Mesenchymal stem cell (in vitro differentiated cells and primary cell): Measurements from ENCODE around the gene YTHDC1.
A peak's percentile ranks its signal among the peaks of the same experiment; 100 is the strongest.

Experiments used
- DNase-seq: peaks from one replicate; pipeline ENCODE4 v3.0.0-alpha.2; 2013
- H2AFZ ChIP-seq: one replicate; pipeline ENCODE4 v1.6.1; 2013; ENCODE audit warnings: low read depth, mild to moderate bottlenecking, control low read depth, inconsistent platforms, low read length, moderate library complexity
- H2AK5ac ChIP-seq: 2 replicates; pipeline ENCODE4 v1.6.1; 2013; ENCODE audit warnings: low read length, moderate library complexity, mild to moderate bottlenecking, inconsistent platforms; ENCODE audit not compliant: severe bottlenecking
- H2BK120ac ChIP-seq: one replicate; pipeline ENCODE4 v1.6.1; 2013; ENCODE audit warnings: low read depth, mild to moderate bottlenecking, inconsistent platforms, low read length, moderate library complexity
- H2BK12ac ChIP-seq, 2 experiments: one replicate each; pipeline ENCODE4 v1.6.1; 2013; ENCODE audit warnings: inconsistent platforms in 2 of 2, low read length in 2 of 2, mild to moderate bottlenecking in 2 of 2, moderate library complexity in 2 of 2, control low read depth in 1 of 2
- H2BK15ac ChIP-seq: one replicate; pipeline ENCODE4 v1.6.1; 2013; ENCODE audit warnings: mild to moderate bottlenecking, low read depth, inconsistent platforms; ENCODE audit not compliant: poor library complexity, severe bottlenecking
- H2BK5ac ChIP-seq: 2 replicates; pipeline ENCODE4 v1.6.1; 2013; ENCODE audit warnings: low read depth, mild to moderate bottlenecking, low read length, control low read depth, inconsistent platforms; ENCODE audit not compliant: poor library complexity, severe bottlenecking
- H3K14ac ChIP-seq, 2 experiments: one replicate each; pipeline ENCODE4 v1.6.1; 2013; ENCODE audit warnings: inconsistent platforms in 2 of 2, low read length in 2 of 2, control low read depth in 1 of 2, mild to moderate bottlenecking in 1 of 2, moderate library complexity in 1 of 2
- H3K18ac ChIP-seq, 2 experiments: one replicate each; pipeline ENCODE4 v1.6.1; 2013; ENCODE audit warnings: inconsistent platforms in 2 of 2, low read length in 2 of 2, control low read depth in 1 of 2, low read depth in 1 of 2, mild to moderate bottlenecking in 1 of 2
- H3K23ac ChIP-seq, 2 experiments: one replicate each; pipeline ENCODE4 v1.6.1; 2013; ENCODE audit warnings: inconsistent platforms in 2 of 2, low read length in 2 of 2, mild to moderate bottlenecking in 2 of 2, moderate library complexity in 2 of 2, control low read depth in 1 of 2
- H3K27ac ChIP-seq: 2 replicates; pipeline ENCODE4 v1.5.1; 2013; ENCODE audit warnings: mild to moderate bottlenecking, moderate library complexity, low read length, control low read depth, inconsistent platforms; ENCODE audit not compliant: poor library complexity, severe bottlenecking
- H3K27me3 ChIP-seq, 2 experiments: 2 replicates each; pipeline versions ENCODE4 v1.6.1 to v1.7.0; 2013; ENCODE audit warnings: low read length in 2 of 2, mild to moderate bottlenecking in 2 of 2, moderate library complexity in 2 of 2, control low read depth in 1 of 2, inconsistent platforms in 1 of 2; ENCODE audit not compliant: control insufficient read depth in 1 of 2, insufficient read depth in 1 of 2
- H3K36me3 ChIP-seq, 2 experiments: 2 replicates each; pipeline versions ENCODE4 v1.6.1 to v1.7.0; 2013; ENCODE audit warnings: low read length in 2 of 2, control low read depth in 1 of 2, inconsistent platforms in 1 of 2, low read depth in 1 of 2, mild to moderate bottlenecking in 1 of 2; ENCODE audit not compliant: insufficient read depth in 2 of 2, control insufficient read depth in 1 of 2
- H3K4ac ChIP-seq, 2 experiments: one replicate each; pipeline ENCODE4 v1.6.1; 2013; ENCODE audit warnings: inconsistent platforms in 2 of 2, low read length in 2 of 2, mild to moderate bottlenecking in 2 of 2, moderate library complexity in 2 of 2, control low read depth in 1 of 2, low read depth in 1 of 2
- H3K4me1 ChIP-seq: 2 replicates; pipeline ENCODE4 v1.6.1; 2013; ENCODE audit warnings: low read depth, low read length, control low read depth; ENCODE audit not compliant: control insufficient read depth, insufficient read depth
- H3K4me2 ChIP-seq: 2 replicates; pipeline ENCODE4 v1.6.1; 2013; ENCODE audit warnings: low read length, mild to moderate bottlenecking, inconsistent platforms; ENCODE audit not compliant: poor library complexity, severe bottlenecking
- H3K4me3 ChIP-seq, 2 experiments: 2 replicates each; pipeline versions ENCODE4 v1.5.1 to v1.7.0; 2013; ENCODE audit warnings: low read length in 2 of 2, mild to moderate bottlenecking in 2 of 2, control low read depth in 1 of 2, low read depth in 1 of 2; ENCODE audit not compliant: insufficient read depth in 1 of 2
- H3K79me1 ChIP-seq: replicated peaks from 2 replicates; pipeline ENCODE4 v1.6.1; 2013; ENCODE audit warnings: mild to moderate bottlenecking, control low read depth, low read length, inconsistent platforms; ENCODE audit not compliant: poor library complexity, severe bottlenecking
- H3K9ac ChIP-seq: 2 replicates; pipeline ENCODE4 v1.7.0; 2013; ENCODE audit warnings: mild to moderate bottlenecking, low read length, moderate library complexity
- H3K9me3 ChIP-seq: 2 replicates; pipeline ENCODE4 v1.7.0; 2013; ENCODE audit warnings: mild to moderate bottlenecking, low read length; ENCODE audit not compliant: control insufficient read depth
- H4K8ac ChIP-seq: one replicate; pipeline ENCODE4 v1.6.1; 2013; ENCODE audit warnings: inconsistent platforms, mild to moderate bottlenecking, low read length, moderate library complexity
- H4K91ac ChIP-seq: one replicate; pipeline ENCODE4 v1.6.1; 2013; ENCODE audit warnings: mild to moderate bottlenecking, low read length, inconsistent platforms
- WGBS: methylation state at CpG from one replicate; pipeline ENCODE4 v1.1.7; 2013; ENCODE audit warnings: mixed read lengths; 5-methylcytosine and 5-hydroxymethylcytosine counted together

The YTHDC1 gene

GRCh38 chr4:68383115-68383514, 33.2 kb upstream of the YTHDC1 start:
- H3K4ac ChIP-seq = no peak overlapping the region

GRCh38 chr4:68378226-68378625, 28.3 kb upstream of the YTHDC1 start:
- Histone ChIP-seq H3K4me3 (no peak overlapping the region), H3K36me3 (no peaks in the 10 kb centered on the region), H2BK120ac (no peak overlapping the region), H3K27ac (no peak overlapping the region), H3K79me1 (peaks cover 2% of the 10 kb centered on the region), H4K8ac (no peak overlapping the region), H2BK12ac (no peak overlapping the region), H3K9ac (no peak overlapping the region), H3K23ac (no peak overlapping the region), H3K27me3 (peaks cover 0 to 4% of the 10 kb centered on the region in 2 experiments), H2AFZ (no peak overlapping the region), H3K9me3 (no peaks in the 10 kb centered on the region), H3K4ac (no peak overlapping the region), H3K4me2 (no peak overlapping the region), H4K91ac (no peak overlapping the region), H2AK5ac (no peak overlapping the region), H3K4me1 (peaks cover 5% of the 10 kb centered on the region), H2BK5ac (no peak overlapping the region), H3K18ac (no peak overlapping the region), H3K14ac (no peak overlapping the region), H2BK15ac (no peak overlapping the region)
- 33% methylated on average over 1 of the region's 5 CpGs for WGBS
- DNase-seq = peak; percentile 47

More at GRCh38 chr4:68383115-68383514, 33.2 kb upstream of the YTHDC1 start:
- no peak overlapping the region for H2BK12ac ChIP-seq
- no peaks in the 10 kb centered on the region for H3K4me1 ChIP-seq
- no peak overlapping the region for H2AFZ ChIP-seq
- no peaks in the 10 kb centered on the region for H3K9me3 ChIP-seq
- no peaks in the 10 kb centered on the region for H3K79me1 ChIP-seq
- H4K8ac ChIP-seq = no peak overlapping the region
- no peak overlapping the region for H2BK15ac ChIP-seq
- no peak overlapping the region for H2BK5ac ChIP-seq
- WGBS = 65% methylated on average over 3 of the region's 3 CpGs
- H3K9ac ChIP-seq = no peak overlapping the region
- peak overlapping the region; percentile 19 for H2AK5ac ChIP-seq
- H3K14ac ChIP-seq = no peak overlapping the region
- no peak overlapping the region for H4K91ac ChIP-seq
- H3K4me2 ChIP-seq = no peak overlapping the region
- DNase-seq = no peak
- no peak overlapping the region for H3K18ac ChIP-seq
- H3K23ac ChIP-seq = no peak overlapping the region
- no peak overlapping the region for H2BK120ac ChIP-seq
- H3K27me3 ChIP-seq = peaks cover 0 to 9% of the 10 kb centered on the region in 2 experiments
- H3K27ac ChIP-seq = no peak overlapping the region
- H3K4me3 ChIP-seq = no peak overlapping the region
- no peaks in the 10 kb centered on the region for H3K36me3 ChIP-seq

GRCh38 chr4:68375667-68376559, 26.0 kb upstream of the YTHDC1 start:
- H3K14ac ChIP-seq = peak overlapping the region in 1 of 2 experiments; percentile 35
- peak; percentile 67 for DNase-seq
- H2BK120ac ChIP-seq = no peak overlapping the region
- no peaks in the 10 kb centered on the region for H3K27me3 ChIP-seq
- H4K91ac ChIP-seq = no peak overlapping the region
- H3K4ac ChIP-seq = no peak overlapping the region
- no peak overlapping the region for H2BK12ac ChIP-seq
- peaks cover 5% of the 10 kb centered on the region for H3K4me1 ChIP-seq
- H3K4me3 ChIP-seq = peak overlapping the region; percentile 54 to 69
- no peak overlapping the region for H3K9ac ChIP-seq
- H3K36me3 ChIP-seq = no peaks in the 10 kb centered on the region
- H2BK15ac ChIP-seq = no peak overlapping the region
- peaks cover 4% of the 10 kb centered on the region for H3K79me1 ChIP-seq
- H2AK5ac ChIP-seq = no peak overlapping the region
- H4K8ac ChIP-seq = peak overlapping the region; percentile 7
- 28% methylated on average over 11 of the region's 19 CpGs for WGBS
- peak overlapping the region; percentile 83 for H3K4me2 ChIP-seq
- no peak overlapping the region for H3K23ac ChIP-seq
- H2AFZ ChIP-seq = no peak overlapping the region
- H3K9me3 ChIP-seq = no peaks in the 10 kb centered on the region
- H3K27ac ChIP-seq = no peak overlapping the region
- no peak overlapping the region for H2BK5ac ChIP-seq
- H3K18ac ChIP-seq = no peak overlapping the region

DNA sequence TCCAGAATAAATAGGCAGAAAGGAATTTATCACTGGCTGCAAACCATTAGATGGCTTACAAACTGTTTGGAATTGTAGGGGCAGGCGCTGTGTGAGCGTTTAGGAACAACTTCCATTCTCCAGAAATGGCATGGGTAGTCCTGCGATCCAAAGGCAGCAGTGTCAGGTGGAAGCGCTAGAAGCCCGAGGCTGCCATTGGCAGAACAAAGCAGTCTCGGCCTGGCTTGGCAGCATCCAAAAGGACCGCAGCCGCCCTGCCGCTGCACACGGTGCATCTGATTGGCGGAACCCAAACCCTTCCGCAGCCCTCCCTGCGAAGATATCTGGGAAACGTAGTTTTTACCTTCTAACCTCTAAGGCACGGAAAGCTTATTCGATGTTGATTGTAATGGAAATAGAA, 23.6 kb upstream of the YTHDC1 start:
- peaks cover 7% of the 10 kb centered on the region for H3K4me1 ChIP-seq
- no peak overlapping the region for H2BK5ac ChIP-seq
- H2AK5ac ChIP-seq = no peak overlapping the region
- peak overlapping the region in 1 of 2 experiments; percentile 10 for H2BK12ac ChIP-seq
- peak overlapping the region; percentile 71 for H3K9ac ChIP-seq
- no peak for DNase-seq
- H2AFZ ChIP-seq = peak overlapping the region; percentile 43
- H3K9me3 ChIP-seq = no peaks in the 10 kb centered on the region
- H3K4me3 ChIP-seq = peak overlapping the region in 1 of 2 experiments; percentile 79
- no peak overlapping the region for H3K14ac ChIP-seq
- H3K27ac ChIP-seq = no peak overlapping the region
- H4K91ac ChIP-seq = no peak overlapping the region
- H3K18ac ChIP-seq = peak overlapping the region in 1 of 2 experiments; percentile 13
- no peaks in the 10 kb centered on the region for H3K27me3 ChIP-seq
- 2% methylated on average over 10 of the region's 16 CpGs for WGBS
- H3K4me2 ChIP-seq = peak overlapping the region; percentile 24
- H2BK120ac ChIP-seq = no peak overlapping the region
- peaks cover 4% of the 10 kb centered on the region for H3K79me1 ChIP-seq
- H3K36me3 ChIP-seq = no peaks in the 10 kb centered on the region
- H4K8ac ChIP-seq = no peak overlapping the region
- H3K23ac ChIP-seq = no peak overlapping the region
- H3K4ac ChIP-seq = no peak overlapping the region
- no peak overlapping the region for H2BK15ac ChIP-seq
